ENCODE measurements around the gene LAMA4. TPM values are rescaled to one million over a fixed set of nuclear protein-coding genes. Genes with fewer than 3 reads are reported as not detected.

Gene LAMA4
- total RNA-seq, 2 experiments from 2014 or later: 0.09 TPM; not detected in 1

DNA sequence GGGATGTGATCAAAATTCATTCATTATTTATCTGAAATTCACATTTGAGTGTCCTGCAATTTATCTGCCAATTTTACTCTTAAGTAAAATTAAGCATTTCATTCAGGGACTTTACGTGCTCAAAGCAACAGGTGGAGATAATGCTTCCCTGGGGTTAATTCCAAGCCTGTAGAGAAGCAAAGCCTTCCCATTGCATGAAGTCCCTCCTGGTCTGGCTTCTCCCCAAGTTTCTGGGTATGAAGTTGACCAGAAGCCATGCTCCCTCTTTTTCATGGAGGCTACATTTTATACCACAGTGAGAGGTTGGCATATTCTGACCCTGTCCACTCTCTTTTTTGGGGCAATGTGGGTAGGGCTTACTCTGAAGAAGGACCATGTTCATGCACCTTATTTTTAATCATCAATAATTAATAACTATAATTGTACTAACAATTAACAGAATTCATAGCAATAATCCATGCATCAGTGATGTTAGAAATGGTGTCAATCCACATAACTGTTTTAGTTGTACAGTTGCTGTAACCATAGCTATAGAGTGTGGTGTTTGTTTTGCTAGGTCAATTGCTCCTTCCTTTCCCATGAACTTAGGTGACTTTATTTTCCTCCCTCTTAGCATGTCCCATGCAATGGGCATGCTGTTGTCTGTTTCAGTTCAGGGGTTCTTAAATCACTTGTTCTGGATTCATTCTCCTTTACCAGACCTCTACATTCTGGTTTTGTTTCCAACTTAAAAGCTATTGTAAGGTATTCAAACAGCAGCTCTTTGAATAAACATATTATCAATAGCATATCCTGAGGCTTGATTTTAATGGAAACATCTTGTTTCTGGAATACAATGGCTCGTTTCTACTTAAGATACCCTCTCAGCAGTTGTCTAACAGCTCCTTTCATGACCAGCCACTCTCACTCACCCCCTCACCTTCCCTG, 1.5 kb downstream of the LAMA4 start:
- no peak overlapping the region for H3K4me3 Mint-ChIP-seq
- H3K27ac Mint-ChIP-seq: no peak overlapping the region
- peaks cover 14% of the 10 kb centered on the region for H3K4me1 Mint-ChIP-seq
- intact Hi-C loops (cut with DNase I, micrococcal nuclease): no loop called here
- H3K36me3 Mint-ChIP-seq (ENCODE audit: low read depth): no peaks in the 10 kb centered on the region
- DNase-seq: no peak
- no peaks in the 10 kb centered on the region for H3K9me3 Mint-ChIP-seq (ENCODE audit: low read depth)
- H3K27me3 Mint-ChIP-seq: peaks cover 35% of the 10 kb centered on the region
- ChIA-PET POLR2A (no interaction called here), CTCF (interaction anchor here (0.6 to 1.3 kb wide), 3 partner anchors 56 to 369 kb away, joined by 3 to 4 read pairs (median 3); no protein-coding TSS in a partner anchor)
- no peak for ATAC-seq

DNA sequence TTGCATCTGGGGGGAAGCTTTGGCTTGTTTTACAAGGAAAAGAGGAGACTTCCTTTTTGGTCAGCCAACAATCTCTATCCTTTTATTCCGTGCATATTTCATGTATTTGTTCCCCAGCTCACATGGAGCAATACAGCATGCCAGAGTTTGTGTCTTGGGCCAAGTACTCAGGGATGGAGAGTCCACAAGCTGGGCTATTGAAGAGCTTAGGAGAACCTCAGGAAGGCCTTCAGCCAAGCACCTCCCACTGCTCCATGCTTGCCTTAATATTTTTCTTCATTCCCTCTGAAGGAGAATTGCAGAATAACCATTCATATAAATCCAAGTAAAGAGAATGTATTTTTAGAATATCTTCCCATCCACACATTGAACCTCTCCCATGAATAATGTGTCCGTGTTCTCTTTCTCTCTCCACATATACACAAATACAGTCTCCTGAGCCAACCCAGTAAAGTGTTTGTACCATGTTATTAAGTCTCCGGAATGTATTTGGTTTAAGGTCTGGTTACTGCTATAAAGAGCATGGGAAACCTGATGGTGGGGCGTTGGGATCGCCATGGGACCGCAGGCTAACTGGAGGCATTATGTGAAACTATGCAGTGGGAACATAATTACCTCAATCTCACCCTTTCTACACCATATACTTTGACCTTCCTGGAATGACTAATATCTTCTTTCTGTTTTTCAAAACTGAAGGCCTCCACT, 3.0 kb downstream of the LAMA4 start:
- ChIA-PET CTCF (interaction anchor here (0.6 kb wide), 1 partner anchor 1564 kb away, joined by 3 read pairs; no protein-coding TSS in a partner anchor), POLR2A (no interaction called here)
- Mint-ChIP-seq H3K27me3 (peaks cover 37% of the 10 kb centered on the region), H3K4me3 (no peak overlapping the region), H3K27ac (no peak overlapping the region), H3K9me3 (ENCODE audit: low read depth) (no peaks in the 10 kb centered on the region), H3K4me1 (peaks cover 14% of the 10 kb centered on the region), H3K36me3 (ENCODE audit: low read depth) (no peaks in the 10 kb centered on the region)
- intact Hi-C loops (cut with DNase I, micrococcal nuclease): no loop called here
- DNase-seq (no peak), ATAC-seq (no peak)

DNA sequence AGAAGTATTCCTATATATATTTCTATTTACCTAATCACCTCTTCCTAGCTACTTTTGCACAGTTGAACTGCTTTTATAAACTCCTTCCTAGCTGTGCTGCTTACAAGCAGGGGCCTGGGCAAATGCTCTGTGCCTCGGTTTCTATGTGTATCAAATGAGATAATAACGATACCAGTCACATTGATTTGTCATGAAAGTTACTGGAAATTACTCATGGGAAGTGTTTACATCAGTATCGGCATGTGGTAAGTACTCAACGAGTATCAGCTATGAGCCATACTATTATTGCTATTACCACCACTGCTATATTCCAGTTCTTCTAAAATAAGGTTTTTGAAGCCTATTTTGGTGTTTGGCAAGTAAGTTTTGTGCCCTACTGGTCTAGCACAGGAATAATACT, 4.9 kb downstream of the LAMA4 start:
- ATAC-seq: no peak
- H3K9me3 Mint-ChIP-seq (ENCODE audit: low read depth): no peaks in the 10 kb centered on the region
- POLR2A ChIA-PET: interaction anchor here (0.7 kb wide), 1 partner anchor 77 kb away, joined by 3 read pairs; no protein-coding TSS in a partner anchor
- H3K27me3 Mint-ChIP-seq: peaks cover 30% of the 10 kb centered on the region
- peaks cover 13% of the 10 kb centered on the region for H3K4me1 Mint-ChIP-seq
- no peak overlapping the region for H3K4me3 Mint-ChIP-seq
- no peak overlapping the region for H3K27ac Mint-ChIP-seq
- H3K36me3 Mint-ChIP-seq (ENCODE audit: low read depth): no peaks in the 10 kb centered on the region
- DNase-seq: no peak
- intact Hi-C loops (cut with DNase I, micrococcal nuclease): no loop called here
- CTCF ChIA-PET: interaction anchor here (0.6 to 1.1 kb wide), 2 partner anchors 13 to 21 kb away, joined by 3 read pairs; no protein-coding TSS in a partner anchor

DNA sequence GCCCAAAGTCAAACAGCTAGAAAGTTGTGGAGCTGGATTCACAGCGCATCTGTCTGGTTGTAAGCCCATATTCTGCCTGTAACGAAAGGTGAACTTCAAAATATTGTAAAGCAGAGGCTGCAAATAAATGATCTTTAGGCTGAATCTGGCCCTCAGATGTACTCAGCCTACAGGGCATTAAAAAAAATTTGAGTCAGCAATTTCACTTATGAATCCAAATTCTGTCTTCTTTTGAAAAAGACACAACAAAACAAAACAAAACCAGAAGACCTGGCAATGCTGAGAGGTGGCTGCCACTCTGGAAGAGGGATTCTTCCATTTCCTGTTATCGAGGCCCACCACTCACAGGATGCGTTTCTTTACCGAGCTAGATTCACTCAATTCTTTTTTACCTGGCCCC, 7.1 kb downstream of the LAMA4 start:
- Mint-ChIP-seq H3K27me3 (peaks cover 16% of the 10 kb centered on the region), H3K4me3 (no peak overlapping the region), H3K36me3 (ENCODE audit: low read depth) (no peaks in the 10 kb centered on the region), H3K27ac (no peak overlapping the region), H3K4me1 (peaks cover 6% of the 10 kb centered on the region), H3K9me3 (ENCODE audit: low read depth) (no peaks in the 10 kb centered on the region)
- ChIA-PET POLR2A (no interaction called here), CTCF (interaction anchor here (0.8 to 1.9 kb wide), 2 partner anchors 11 to 18 kb away, joined by 3 to 4 read pairs; no protein-coding TSS in a partner anchor)
- no peak for DNase-seq
- intact Hi-C loops (cut with DNase I, micrococcal nuclease): no loop called here
- ATAC-seq: no peak

DNA sequence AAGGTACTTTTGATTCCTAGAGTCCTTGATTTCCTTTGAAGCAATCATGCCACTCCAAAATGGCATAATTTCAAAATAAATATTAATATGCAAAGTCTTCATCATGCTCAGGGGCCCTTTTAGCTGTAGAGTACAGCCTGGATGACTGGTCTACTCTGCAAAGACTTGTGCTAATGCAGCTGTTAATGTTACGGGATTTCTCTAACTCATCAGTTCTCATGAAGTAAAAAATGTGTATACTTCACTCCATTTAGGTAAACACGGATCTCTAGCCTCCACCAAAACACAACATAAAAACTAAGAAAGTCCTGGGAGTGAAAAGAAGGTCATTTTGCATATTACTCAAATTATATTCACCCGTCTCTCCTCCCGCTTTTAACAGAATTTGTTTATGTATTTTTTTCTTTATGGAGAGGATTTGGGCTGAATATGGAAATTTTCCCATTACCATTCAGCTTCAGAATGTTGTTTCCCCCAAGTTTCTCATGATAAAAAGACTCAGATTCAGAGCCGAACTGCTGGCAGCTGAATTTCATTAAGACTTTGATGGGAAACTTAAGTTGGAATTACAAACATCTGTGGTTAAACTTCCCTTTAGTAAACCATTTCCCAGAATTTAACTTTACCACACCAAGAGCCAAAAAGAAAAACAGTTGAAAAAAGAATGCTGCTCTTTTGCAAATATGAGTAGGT, 8.7 kb downstream of the LAMA4 start:
- DNase-seq: no peak
- POLR2A ChIA-PET: no interaction called here
- H3K27me3 Mint-ChIP-seq: peaks cover 12% of the 10 kb centered on the region

DNA sequence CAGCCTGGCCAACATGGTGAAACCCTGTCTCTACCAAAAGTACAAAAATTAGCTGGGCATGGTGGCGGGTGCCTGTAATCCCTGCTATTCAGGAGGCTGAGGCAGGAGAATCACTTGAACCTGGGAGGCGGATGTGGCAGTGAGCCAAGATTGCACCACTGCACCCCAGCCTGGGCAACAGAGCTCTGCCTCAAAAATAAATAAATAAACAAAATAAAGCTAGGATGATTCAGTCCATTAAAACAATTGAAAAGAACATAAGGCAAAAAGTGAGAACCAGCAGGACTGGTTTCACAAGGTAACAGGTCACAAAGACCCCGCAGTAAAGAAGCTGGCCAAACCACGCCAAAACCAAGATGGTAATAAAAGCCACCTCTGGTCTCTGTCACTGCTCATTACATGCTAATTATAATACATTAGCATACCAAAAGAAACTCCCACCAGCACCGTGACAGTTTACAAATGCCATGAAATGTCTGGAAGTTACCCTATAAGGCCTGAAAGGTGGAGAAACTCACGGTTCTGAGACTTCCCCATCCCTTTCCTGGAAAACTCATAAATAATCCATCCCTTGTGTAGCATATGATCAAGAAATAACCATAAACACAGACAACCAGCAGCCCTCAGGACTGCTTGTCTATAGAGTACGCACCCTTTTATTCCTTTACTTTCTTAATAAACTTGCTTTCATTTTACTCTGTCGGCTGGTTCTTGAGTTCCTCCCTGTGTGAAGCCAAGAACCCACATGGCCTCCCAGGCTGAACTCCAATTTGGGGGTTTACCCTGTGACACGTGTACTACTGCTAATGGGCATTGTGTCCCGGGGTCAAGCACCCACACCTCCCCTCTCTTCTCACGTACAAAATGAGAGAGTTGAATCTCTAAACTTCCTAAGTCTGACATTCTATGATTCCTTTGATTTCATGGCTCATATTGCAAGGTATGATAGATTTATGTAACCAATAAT, 10.2 kb downstream of the LAMA4 start:
- no peak for DNase-seq
- Mint-ChIP-seq H3K4me3 (no peak overlapping the region), H3K27ac (no peak overlapping the region), H3K9me3 (ENCODE audit: low read depth) (no peaks in the 10 kb centered on the region), H3K27me3 (peaks cover 9% of the 10 kb centered on the region), H3K4me1 (peaks cover 13% of the 10 kb centered on the region), H3K36me3 (ENCODE audit: low read depth) (no peaks in the 10 kb centered on the region)
- POLR2A ChIA-PET: no interaction called here
- CTCF ChIA-PET: interaction anchor here (1.0 to 1.8 kb wide), 2 partner anchors 11 to 64 kb away, joined by 3 to 6 read pairs; no protein-coding TSS in a partner anchor
- no peak for ATAC-seq
- intact Hi-C loops (cut with DNase I, micrococcal nuclease): no loop called here

More for the DNA sequence above, 8.7 kb downstream of the LAMA4 start:
- no peaks in the 10 kb centered on the region for H3K36me3 Mint-ChIP-seq (ENCODE audit: low read depth)
- no peaks in the 10 kb centered on the region for H3K9me3 Mint-ChIP-seq (ENCODE audit: low read depth)
- no peak for ATAC-seq
- CTCF ChIA-PET: interaction anchor here (0.7 to 1.9 kb wide), 5 partner anchors 8 to 66 kb away, joined by 3 to 6 read pairs (median 4); partner anchors contain the start of gene LAMA4
- intact Hi-C loops (cut with DNase I, micrococcal nuclease): no loop called here
- no peak overlapping the region for H3K4me3 Mint-ChIP-seq
- H3K27ac Mint-ChIP-seq: no peak overlapping the region
- H3K4me1 Mint-ChIP-seq: peaks cover 13% of the 10 kb centered on the region

DNA sequence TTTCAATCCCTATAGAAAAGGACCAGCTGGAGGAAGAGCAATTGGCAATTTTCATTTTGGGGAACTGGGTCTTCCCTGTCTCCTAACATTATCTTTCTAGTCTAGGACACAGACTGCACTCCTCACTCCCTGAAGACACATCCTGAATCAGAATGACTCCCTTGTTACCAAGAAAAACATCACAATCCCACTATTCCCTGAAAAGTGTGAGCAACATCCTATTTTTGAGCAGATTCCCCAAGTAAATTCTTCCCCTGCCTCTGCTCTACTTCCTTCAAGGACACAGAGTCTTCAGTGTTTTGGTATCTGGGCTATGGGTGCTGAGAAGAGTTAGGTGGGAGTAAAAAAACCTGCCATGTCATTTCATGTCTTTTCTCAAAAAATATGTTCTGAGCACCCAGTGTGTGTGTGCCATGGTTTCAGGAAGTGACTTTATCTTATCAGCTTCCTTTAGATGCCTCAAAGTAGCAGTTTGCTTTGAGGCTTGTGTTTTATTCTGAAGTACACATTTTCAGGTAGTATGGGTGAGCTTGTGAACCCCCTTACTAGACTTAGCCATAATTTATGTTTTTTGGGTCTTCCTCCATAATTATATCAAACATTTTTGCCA, 12.4 kb downstream of the LAMA4 start:
- DNase-seq (no peak), ATAC-seq (peak; percentile 47)
- intact Hi-C loops (cut with DNase I, micrococcal nuclease): no loop called here
- Mint-ChIP-seq H3K27me3 (peaks cover 11% of the 10 kb centered on the region), H3K27ac (no peak overlapping the region), H3K4me1 (peaks cover 13% of the 10 kb centered on the region), H3K36me3 (ENCODE audit: low read depth) (no peaks in the 10 kb centered on the region), H3K4me3 (no peak overlapping the region), H3K9me3 (ENCODE audit: low read depth) (no peaks in the 10 kb centered on the region)
- POLR2A ChIA-PET: no interaction called here
- CTCF ChIA-PET: interaction anchor here (0.6 kb wide), 1 partner anchor 76 kb away, joined by 3 read pairs; no protein-coding TSS in a partner anchor

DNA sequence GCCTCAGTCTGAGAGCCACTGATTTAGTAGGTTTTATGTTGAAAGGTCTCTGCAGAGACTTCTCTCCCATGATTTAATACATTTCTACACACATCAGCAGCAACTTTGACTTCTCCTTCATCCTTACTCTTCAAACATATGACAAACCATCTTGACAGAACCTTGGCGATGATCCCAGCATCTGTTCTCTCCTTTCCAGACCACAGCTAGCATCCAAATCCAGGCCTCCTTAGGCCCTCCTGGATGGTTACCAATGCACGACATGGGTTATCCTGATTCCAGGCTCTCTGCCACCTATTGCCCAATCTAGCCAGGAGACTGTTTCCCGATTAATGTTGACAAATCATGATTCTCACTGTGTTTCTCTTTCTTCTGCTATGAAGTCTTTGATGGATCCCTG, 16.8 kb downstream of the LAMA4 start:
- ATAC-seq (no peak), DNase-seq (no peak)
- intact Hi-C loops (cut with DNase I, micrococcal nuclease): loop anchor here in 1 of 2 experiments (2.0 kb wide), 1 partner anchor 49 kb away; no protein-coding TSS in a partner anchor
- H3K27ac Mint-ChIP-seq: no peak overlapping the region
- no peaks in the 10 kb centered on the region for H3K36me3 Mint-ChIP-seq (ENCODE audit: low read depth)
- no peak overlapping the region for H3K4me3 Mint-ChIP-seq
- CTCF ChIA-PET: interaction anchor here (1.3 kb wide), 1 partner anchor 74 kb away, joined by 4 read pairs; no protein-coding TSS in a partner anchor
- peaks cover 16% of the 10 kb centered on the region for H3K4me1 Mint-ChIP-seq
- H3K27me3 Mint-ChIP-seq: peaks cover 12% of the 10 kb centered on the region
- H3K9me3 Mint-ChIP-seq (ENCODE audit: low read depth): no peaks in the 10 kb centered on the region
- POLR2A ChIA-PET: no interaction called here

DNA sequence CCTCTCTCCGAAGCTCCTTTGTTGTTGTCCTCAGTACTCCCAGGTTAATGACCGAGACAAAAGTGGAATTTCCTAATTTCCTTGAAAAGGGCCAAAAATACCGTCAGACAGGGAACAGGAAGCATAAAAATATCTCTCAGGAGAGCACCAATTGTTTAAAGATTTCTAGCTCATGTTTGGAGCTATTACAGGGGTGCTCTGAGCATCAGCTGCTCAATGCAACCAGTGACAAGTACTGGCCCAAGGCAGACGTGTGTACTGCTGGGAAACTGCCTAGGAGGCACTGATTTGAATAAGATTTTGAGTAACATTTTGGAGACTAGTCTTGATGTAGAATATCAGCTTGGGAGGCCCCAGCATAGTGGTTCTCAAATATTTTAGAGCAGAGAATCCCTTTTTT, 17.3 kb downstream of the LAMA4 start:
- DNase-seq: no peak
- POLR2A ChIA-PET: no interaction called here
- Mint-ChIP-seq H3K9me3 (ENCODE audit: low read depth) (no peaks in the 10 kb centered on the region), H3K27ac (no peak overlapping the region), H3K36me3 (ENCODE audit: low read depth) (no peaks in the 10 kb centered on the region), H3K4me3 (no peak overlapping the region), H3K4me1 (peaks cover 11% of the 10 kb centered on the region), H3K27me3 (peaks cover 12% of the 10 kb centered on the region)
- CTCF ChIA-PET: interaction anchor here (0.7 to 1.5 kb wide), 4 partner anchors 9 to 74 kb away, joined by 3 to 4 read pairs (median 4); no protein-coding TSS in a partner anchor
- intact Hi-C loops (cut with DNase I, micrococcal nuclease): loop anchor here in 1 of 2 experiments (2.0 kb wide), 1 partner anchor 50 kb away; no protein-coding TSS in a partner anchor
- no peak for ATAC-seq

DNA sequence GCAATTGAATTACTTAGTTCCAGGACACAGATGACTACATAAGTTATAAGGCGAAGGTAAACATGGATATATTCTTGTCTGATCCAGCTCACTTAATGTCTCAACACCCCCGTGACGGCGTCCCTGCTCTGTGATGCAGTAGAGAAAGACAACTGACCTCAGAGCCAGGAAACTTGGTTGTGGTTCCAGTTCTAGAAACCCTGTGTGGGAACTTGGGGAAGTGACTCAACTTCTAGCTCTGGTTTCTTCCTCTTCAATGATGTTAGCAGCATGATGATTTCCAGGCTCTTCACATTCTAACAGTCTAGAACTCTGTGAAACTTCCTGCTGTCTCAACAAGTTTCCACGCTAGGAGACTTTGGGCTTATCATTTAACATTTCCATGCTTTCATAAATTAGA, 18.4 kb downstream of the LAMA4 start:
- intact Hi-C loops (cut with DNase I, micrococcal nuclease): loop anchor here (1.0 to 2.0 kb wide), 2 partner anchors 50 to 51 kb away; no protein-coding TSS in a partner anchor
- ATAC-seq: peak; percentile 96
- CTCF ChIA-PET: interaction anchor here (0.6 to 1.5 kb wide), 5 partner anchors 11 to 240 kb away, joined by 3 read pairs; no protein-coding TSS in a partner anchor
- Mint-ChIP-seq H3K27me3 (peaks cover 12% of the 10 kb centered on the region), H3K4me3 (no peak overlapping the region), H3K4me1 (peaks cover 5% of the 10 kb centered on the region), H3K27ac (no peak overlapping the region), H3K36me3 (ENCODE audit: low read depth) (no peaks in the 10 kb centered on the region), H3K9me3 (ENCODE audit: low read depth) (no peaks in the 10 kb centered on the region)
- POLR2A ChIA-PET: no interaction called here
- peak; percentile 82 for DNase-seq
